Adrenal gland (tissue), 12 donors: ENCODE measurements around the gene FHOD3. TPM values are rescaled to one million over a fixed set of nuclear protein-coding genes. Genes with fewer than 3 reads are reported as not detected.

Experiments used
- DNase-seq, 7 donors: peaks; one replicate each; pipeline ENCODE4 v3.0.0-alpha.2; 2019 to 2020
- H3K27ac ChIP-seq, 5 donors: fragments of 200-600 bp; sonication (generic) in 4 of 5; 1 replicate in 3 of 5; 2 replicates in 2 of 5; pipeline versions ENCODE4 v1.5.1 to v1.8.0; 2016 to 2020; ENCODE audit warnings: mild to moderate bottlenecking in 1 of 5
- H3K27me3 ChIP-seq: fragments of 200-600 bp; 2 replicates; pipeline ENCODE4 v1.8.0; 2021
- H3K36me3 ChIP-seq, 2 donors: fragments of 200-600 bp; replicated peaks in 1 of 2; 1 replicate in 1 of 2; 2 replicates in 1 of 2; pipeline versions ENCODE4 v1.5.1 to v1.8.0; 2018 to 2022
- H3K4me1 ChIP-seq, 2 donors: fragments of 200-600 bp; replicated peaks in 1 of 2; 1 replicate in 1 of 2; 2 replicates in 1 of 2; pipeline versions ENCODE4 v1.5.1 to v1.8.0; 2018 to 2021
- H3K4me3 ChIP-seq, 4 donors: fragments of 200-600 bp; sonication (generic) in 3 of 4; one replicate each; pipeline ENCODE4 v1.5.1; 2016 to 2018
- H3K9me3 ChIP-seq, 3 donors: fragments of 200-600 bp; sonication (generic) in 1 of 3; replicated peaks in 1 of 3; 1 replicate in 2 of 3; 2 replicates in 1 of 3; pipeline versions ENCODE4 v1.5.1 to v1.8.0; 2016 to 2021
- POLR2A ChIP-seq, 2 donors: fragments of 450-650 bp; IDR thresholded peaks; one replicate each; pipeline ENCODE4 v1.6.1; 2017; ENCODE audit warnings: antibody characterized with exemption in 2 of 2, mild to moderate bottlenecking in 2 of 2, moderate library complexity in 1 of 2
- WGBS, 4 donors: extraction: QIAGEN DNeasy Blood & Tissue Kit in 2 of 4; methylation state at CpG; one replicate each; pipeline versions ENCODE4 v1.1.5 to v1.1.7; 2013 to 2017; 5-methylcytosine and 5-hydroxymethylcytosine counted together
- intact Hi-C, 2 donors: fragments of 100-400 bp; cut with DNase I; formaldehyde crosslinking; loops; one replicate each; pipeline versions ENCODE4 v1.14.1 to v1.15.0; 2022 to 2023
- polyA plus RNA-seq, 3 donors: library from polyadenylated mRNA; stranded (reverse); fragments of 200-250 nt in 2 of 3; fragments of 350-450 nt in 1 of 3; fragmentation: Illumina TruSeq in 1 of 3; extraction: RNeasy Lipid Tissue Mini Kit (QIAGEN cat#74804) in 1 of 3; gene quantifications; one replicate each; pipeline ENCODE4 v1.2.3, GENCODE V29; 2013 to 2014
- total RNA-seq, 9 donors: library from RNA; depleted of rRNA in 4 of 9; stranded (reverse); fragments of >200 nt in 4 of 9; fragments of 120-200 nt in 1 of 9; fragmentation: NEBNext Ultra II Directional in 1 of 9; extraction: Animal tissue kit (Norgen Biotek cat#: 25700) in 1 of 9; gene quantifications; one replicate each; pipeline versions ENCODE4 v1.1.0 to v1.2.4, GENCODE V29; 2013 to 2023
- TF ChIP-seq, protein P1 (sequence below), 6 experiments: fragments of 450-650 bp in 4 of 6; fragments of 200-600 bp in 2 of 6; sonication (generic) in 1 of 6; IDR thresholded peaks; 1 replicate in 5 of 6; 2 replicates in 1 of 6; pipeline versions ENCODE4 v1.5.1 to v1.8.0; 2016 to 2021; ENCODE audit warnings: antibody characterized with exemption in 6 of 6, mild to moderate bottlenecking in 2 of 6, moderate library complexity in 1 of 6
- donor health status: healthy with polysubstance abuse.
- donor health status: Bipolar disorder and iron deficiency.
- donor health status: DM: yes; HTN: yes; CAD: no.
- donor health status: DM: no; HTN: no; CAD: no.
- donor health status: DM: no; HTN: no; CAD: no.
- donor health status: DM: yes; HTN: yes; CAD: no.

Gene FHOD3
- total and polyA plus RNA-seq, 12 donors, result 17.5 to 87.9 (median 48.5) TPM

DNA sequence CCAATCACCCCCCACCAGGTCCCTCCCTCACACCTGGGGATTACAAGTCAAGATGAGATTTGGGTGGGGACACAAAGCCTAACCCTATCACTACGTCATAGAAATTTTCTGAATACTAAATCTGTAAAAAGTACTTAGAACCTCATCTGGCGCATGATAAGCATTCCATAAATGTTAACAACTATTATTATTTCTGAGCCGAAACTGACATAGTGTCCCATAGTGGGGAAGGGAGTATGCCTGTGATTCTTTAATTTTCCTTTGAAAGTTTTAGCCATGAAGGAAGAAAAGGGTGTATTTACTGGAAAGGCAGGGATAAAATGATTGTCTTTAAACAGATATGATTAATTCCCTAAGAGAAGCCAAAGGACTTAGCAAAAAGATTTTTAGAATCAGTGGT lies 71.4 kb downstream of the FHOD3 start:
- H3K9me3 ChIP-seq, result no peaks in the 10 kb centered on the region
- H3K4me3 ChIP-seq, result no peak overlapping the region
- H3K27me3 ChIP-seq, result no peaks in the 10 kb centered on the region
- peaks cover 17 to 30% of the 10 kb centered on the region in 2 donors for H3K4me1 ChIP-seq
- WGBS, 4 donors, result 79 to 90% (median 84%) methylated on average over 3 of the region's 3 CpGs
- TF ChIP-seq, protein P1, sequence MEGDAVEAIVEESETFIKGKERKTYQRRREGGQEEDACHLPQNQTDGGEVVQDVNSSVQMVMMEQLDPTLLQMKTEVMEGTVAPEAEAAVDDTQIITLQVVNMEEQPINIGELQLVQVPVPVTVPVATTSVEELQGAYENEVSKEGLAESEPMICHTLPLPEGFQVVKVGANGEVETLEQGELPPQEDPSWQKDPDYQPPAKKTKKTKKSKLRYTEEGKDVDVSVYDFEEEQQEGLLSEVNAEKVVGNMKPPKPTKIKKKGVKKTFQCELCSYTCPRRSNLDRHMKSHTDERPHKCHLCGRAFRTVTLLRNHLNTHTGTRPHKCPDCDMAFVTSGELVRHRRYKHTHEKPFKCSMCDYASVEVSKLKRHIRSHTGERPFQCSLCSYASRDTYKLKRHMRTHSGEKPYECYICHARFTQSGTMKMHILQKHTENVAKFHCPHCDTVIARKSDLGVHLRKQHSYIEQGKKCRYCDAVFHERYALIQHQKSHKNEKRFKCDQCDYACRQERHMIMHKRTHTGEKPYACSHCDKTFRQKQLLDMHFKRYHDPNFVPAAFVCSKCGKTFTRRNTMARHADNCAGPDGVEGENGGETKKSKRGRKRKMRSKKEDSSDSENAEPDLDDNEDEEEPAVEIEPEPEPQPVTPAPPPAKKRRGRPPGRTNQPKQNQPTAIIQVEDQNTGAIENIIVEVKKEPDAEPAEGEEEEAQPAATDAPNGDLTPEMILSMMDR (IDR thresholded peaks at IDR 0.05), result no peak
- TF ChIP-seq POLR2A (IDR thresholded peaks at IDR 0.05), result no peak
- H3K27ac ChIP-seq, result no peak overlapping the region
- DNase-seq, result peak in 1 of 7 donors; percentile 35
- H3K36me3 ChIP-seq, result no peaks in the 10 kb centered on the region
- intact Hi-C loops, result no loop called here

DNA sequence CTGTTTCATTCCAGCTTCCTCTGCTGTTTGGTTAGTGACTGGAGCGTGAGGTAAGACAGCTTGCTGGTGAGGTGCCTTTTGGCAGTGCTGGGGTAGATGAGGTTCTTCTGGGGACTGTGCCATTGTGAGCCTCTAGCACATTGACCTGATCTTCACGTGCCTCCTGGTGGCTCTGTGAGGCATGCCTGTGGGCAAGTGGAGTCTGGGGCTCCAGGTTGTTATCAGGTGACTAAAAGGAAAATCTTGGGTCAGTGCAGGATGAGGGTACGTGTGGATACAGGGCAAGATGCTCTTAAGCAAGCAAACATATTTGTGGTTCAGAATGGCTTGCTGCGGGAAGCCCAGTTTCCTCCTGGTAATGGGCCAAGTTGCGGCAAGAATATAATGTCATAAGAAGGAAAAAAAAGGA lies 75.4 kb downstream of the FHOD3 start:
- no peak overlapping the region for H3K4me3 ChIP-seq
- intact Hi-C loops, result no loop called here
- H3K36me3 ChIP-seq, result no peaks in the 10 kb centered on the region
- no peaks in the 10 kb centered on the region for H3K9me3 ChIP-seq
- DNase-seq, result no peak
- H3K4me1 ChIP-seq, result peaks cover 12 to 15% of the 10 kb centered on the region in 2 donors
- no peaks in the 10 kb centered on the region for H3K27me3 ChIP-seq
- WGBS, 4 donors, result 73 to 83% (median 76%) methylated on average over 4 to 5 of the region's 5 CpGs
- H3K27ac ChIP-seq, result no peak overlapping the region
- TF ChIP-seq, protein P1 (IDR thresholded peaks at IDR 0.05), result no peak
- no peak for TF ChIP-seq POLR2A (IDR thresholded peaks at IDR 0.05)

DNA sequence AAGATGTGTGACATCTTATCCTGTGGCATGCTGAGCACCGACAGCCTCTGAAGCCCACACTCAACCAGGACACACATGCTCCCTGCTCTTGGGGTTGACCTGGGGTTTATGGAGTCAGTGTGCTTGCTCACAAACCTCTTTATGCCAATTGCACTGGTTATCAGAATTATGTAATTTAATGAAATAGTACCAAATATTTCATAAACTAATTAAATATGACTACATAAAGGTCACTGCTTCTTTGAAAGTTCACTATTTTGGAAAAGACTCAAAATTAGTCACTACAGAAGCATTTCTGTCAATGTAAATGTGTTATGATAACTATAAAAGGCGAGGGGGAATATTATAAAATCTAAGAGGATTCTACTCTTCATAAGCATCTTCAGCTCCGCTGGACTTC lies 76.7 kb downstream of the FHOD3 start:
- Histone ChIP-seq H3K27me3 (no peaks in the 10 kb centered on the region), H3K9me3 (no peaks in the 10 kb centered on the region), H3K4me1 (peaks cover 9 to 12% of the 10 kb centered on the region in 2 donors), H3K27ac (peak overlapping the region in 1 of 5 donors; percentile 29), H3K36me3 (no peaks in the 10 kb centered on the region), H3K4me3 (no peak overlapping the region)
- peak in 2 of 7 donors; percentile 41 to 50 for DNase-seq
- TF ChIP-seq, protein P1 (IDR thresholded peaks at IDR 0.05), result no peak
- no peak for TF ChIP-seq POLR2A (IDR thresholded peaks at IDR 0.05)
- intact Hi-C loops, result no loop called here
- WGBS, 4 donors, result 33 to 45% (median 40%) methylated on average over 3 of the region's 3 CpGs

DNA sequence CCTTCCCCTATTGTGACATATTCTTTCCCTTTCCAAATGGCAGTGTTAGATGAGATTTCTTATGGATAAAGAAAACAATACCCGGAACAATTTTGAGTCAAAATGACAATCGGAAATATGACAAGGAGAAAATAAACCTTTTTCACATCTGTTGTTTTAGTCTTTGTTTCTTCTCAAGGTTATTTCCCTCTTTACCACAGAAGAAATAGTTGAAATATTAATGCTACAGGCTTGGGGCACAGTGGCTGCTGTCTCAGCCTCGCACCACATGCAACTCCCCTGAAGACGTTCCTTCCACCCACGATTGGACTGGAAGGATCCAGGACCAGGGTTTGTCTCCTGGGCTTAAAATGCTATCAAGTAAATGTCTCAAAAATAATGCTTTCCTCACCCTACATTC lies 77.6 kb downstream of the FHOD3 start:
- TF ChIP-seq, protein P1 (IDR thresholded peaks at IDR 0.05), result no peak
- no peak for TF ChIP-seq POLR2A (IDR thresholded peaks at IDR 0.05)
- peak in 1 of 7 donors; percentile 20 for DNase-seq
- no peak overlapping the region for H3K4me3 ChIP-seq
- 67 to 79% (median 69%) methylated on average over 5 of the region's 5 CpGs for WGBS, 4 donors
- no peaks in the 10 kb centered on the region for H3K27me3 ChIP-seq
- H3K36me3 ChIP-seq, result no peaks in the 10 kb centered on the region
- intact Hi-C loops, result no loop called here
- peaks cover 9 to 12% of the 10 kb centered on the region in 2 donors for H3K4me1 ChIP-seq
- H3K9me3 ChIP-seq, result no peaks in the 10 kb centered on the region
- no peak overlapping the region for H3K27ac ChIP-seq
